Common myeloid progenitor, CD34-positive (primary cell): Measurements from ENCODE around the gene SH3BP4.

Experiments used
- CTCF ChIA-PET: fragments of 350-600 bp; sonication (Branson Sonifier 250); formaldehyde crosslinking; loops from one replicate; lab custom pipeline; 2021; ENCODE audit warnings: antibody characterized with exemption; lab: Charles Lee
- POLR2A ChIA-PET: fragments of 350-600 bp; sonication (Branson Sonifier 250); formaldehyde crosslinking; loops from one replicate; lab custom pipeline; 2021; ENCODE audit warnings: antibody characterized with exemption; lab: Charles Lee
- DNase-seq, 3 donors: peaks; one replicate each; pipeline versions ENCODE4 v3.0.0 to v3.0.0-alpha.2; 2013
- H3K27ac ChIP-seq, 2 experiments: 1 replicate in 1 of 2; 2 replicates in 1 of 2; pipeline ENCODE4 v1.7.0; 2013; ENCODE audit warnings: inconsistent platforms in 2 of 2, low read length in 2 of 2, mild to moderate bottlenecking in 2 of 2, low read depth in 1 of 2, moderate library complexity in 1 of 2; ENCODE audit not compliant: severe bottlenecking in 2 of 2, insufficient read depth in 1 of 2, poor library complexity in 1 of 2
- H3K27me3 ChIP-seq, 5 experiments: replicated peaks in 2 of 5; 1 replicate in 3 of 5; 2 replicates in 2 of 5; pipeline versions ENCODE4 v1.6.1 to v1.7.0; 2013; ENCODE audit warnings: low read length in 4 of 5, mild to moderate bottlenecking in 2 of 5, moderate library complexity in 2 of 5, inconsistent platforms in 1 of 5; ENCODE audit not compliant: insufficient read depth in 5 of 5, control insufficient read depth in 4 of 5
- H3K36me3 ChIP-seq, 4 experiments: 1 replicate in 2 of 4; 2 replicates in 2 of 4; pipeline versions ENCODE4 v1.6.1 to v1.7.0; 2013; ENCODE audit warnings: low read length in 3 of 4, control low read depth in 1 of 4, mild to moderate bottlenecking in 1 of 4; ENCODE audit not compliant: control insufficient read depth in 4 of 4, insufficient read depth in 4 of 4
- H3K4me1 ChIP-seq, 4 experiments: 1 replicate in 3 of 4; 2 replicates in 1 of 4; pipeline versions ENCODE4 v1.6.1 to v1.7.1; 2013; ENCODE audit warnings: low read length in 3 of 4, mild to moderate bottlenecking in 3 of 4, control low read depth in 1 of 4, inconsistent platforms in 1 of 4, moderate library complexity in 1 of 4; ENCODE audit not compliant: control insufficient read depth in 4 of 4, insufficient read depth in 4 of 4; ENCODE audit errors: control extremely low read depth in 1 of 4
- H3K4me3 ChIP-seq, 7 experiments: 1 replicate in 4 of 7; 2 replicates in 3 of 7; pipeline versions ENCODE4 v1.5.1 to v1.7.0; 2013; ENCODE audit warnings: mild to moderate bottlenecking in 7 of 7, low read length in 6 of 7, moderate library complexity in 6 of 7, inconsistent platforms in 2 of 7, low read depth in 2 of 7, control low read depth in 1 of 7; ENCODE audit not compliant: insufficient read depth in 4 of 7, control insufficient read depth in 1 of 7; ENCODE audit errors: extremely low read depth in 1 of 7
- H3K9me3 ChIP-seq, 5 experiments: 1 replicate in 4 of 5; 2 replicates in 1 of 5; pipeline versions ENCODE4 v1.6.1 to v1.7.1; 2013; ENCODE audit warnings: low read length in 4 of 5, mild to moderate bottlenecking in 2 of 5, inconsistent platforms in 1 of 5, low read depth in 1 of 5, moderate library complexity in 1 of 5; ENCODE audit not compliant: control insufficient read depth in 4 of 5, insufficient read depth in 2 of 5; ENCODE audit errors: control extremely low read depth in 1 of 5
- WGBS: methylation state at CpG from one replicate; pipeline ENCODE4 v1.1.5; 2013; ENCODE audit not compliant: insufficient coverage; 5-methylcytosine and 5-hydroxymethylcytosine counted together

The SH3BP4 gene

GRCh38 chr2:235025800-235026536 is 74.2 kb downstream of the SH3BP4 start:
- no peaks in the 10 kb centered on the region for H3K36me3 ChIP-seq
- no peak overlapping the region for H3K4me3 ChIP-seq
- no peaks in the 10 kb centered on the region for H3K9me3 ChIP-seq
- DNase-seq = no peak
- WGBS = 97% methylated on average over 8 of the region's 11 CpGs
- H3K27me3 ChIP-seq = no peaks in the 10 kb centered on the region
- no peak overlapping the region for H3K27ac ChIP-seq
- ChIA-PET POLR2A (no interaction called here), CTCF (interaction anchor here (1.3 kb wide), 1 partner anchor 10 kb away, joined by 4 read pairs; no protein-coding TSS in a partner anchor)
- no peaks in the 10 kb centered on the region for H3K4me1 ChIP-seq

GRCh38 chr2:235026649-235027557 is 75.1 kb downstream of the SH3BP4 start:
- Histone ChIP-seq H3K27me3 (no peaks in the 10 kb centered on the region), H3K9me3 (no peaks in the 10 kb centered on the region), H3K4me3 (no peak overlapping the region), H3K27ac (no peak overlapping the region), H3K4me1 (no peaks in the 10 kb centered on the region), H3K36me3 (no peaks in the 10 kb centered on the region)
- no peak for DNase-seq
- WGBS = 95% methylated on average over 26 of the region's 33 CpGs
- ChIA-PET POLR2A (no interaction called here), CTCF (no interaction called here)

- 94% methylated on average over 21 of the region's 21 CpGs for WGBS
- H3K9me3 ChIP-seq = no peaks in the 10 kb centered on the region
- H3K36me3 ChIP-seq = no peaks in the 10 kb centered on the region
- H3K27ac ChIP-seq = no peak overlapping the region
- no peaks in the 10 kb centered on the region for H3K27me3 ChIP-seq
- ChIA-PET POLR2A (no interaction called here), CTCF (no interaction called here)
- no peaks in the 10 kb centered on the region for H3K4me1 ChIP-seq
- H3K4me3 ChIP-seq = no peak overlapping the region
- DNase-seq = no peak
Observed at GRCh38 chr2:235027558-235028214, 75.9 kb downstream of the SH3BP4 start.

- H3K27ac ChIP-seq = no peak overlapping the region
- 94% methylated on average over 3 of the region's 4 CpGs for WGBS
- H3K4me1 ChIP-seq = no peaks in the 10 kb centered on the region
- ChIA-PET CTCF (interaction anchor here (0.9 kb wide), 1 partner anchor 39 kb away, joined by 3 read pairs; no protein-coding TSS in a partner anchor), POLR2A (no interaction called here)
- H3K9me3 ChIP-seq = no peaks in the 10 kb centered on the region
- no peaks in the 10 kb centered on the region for H3K36me3 ChIP-seq
- no peak overlapping the region for H3K4me3 ChIP-seq
- no peaks in the 10 kb centered on the region for H3K27me3 ChIP-seq
- no peak for DNase-seq
Observed at GRCh38 chr2:235028646-235029045, 76.8 kb downstream of the SH3BP4 start.

- CTCF ChIA-PET = interaction anchor here (0.9 to 1.3 kb wide), 2 partner anchors 14 to 40 kb away, joined by 3 read pairs; no protein-coding TSS in a partner anchor
- Histone ChIP-seq H3K27me3 (no peaks in the 10 kb centered on the region), H3K27ac (no peak overlapping the region), H3K36me3 (no peaks in the 10 kb centered on the region), H3K4me3 (no peak overlapping the region), H3K9me3 (no peaks in the 10 kb centered on the region), H3K4me1 (no peaks in the 10 kb centered on the region)
- POLR2A ChIA-PET = no interaction called here
- WGBS = 93% methylated on average over 7 of the region's 7 CpGs
- no peak for DNase-seq
Observed at GRCh38 chr2:235029054-235029453, 77.2 kb downstream of the SH3BP4 start.

GRCh38 chr2:235030126-235030525 is 78.3 kb downstream of the SH3BP4 start:
- no peak overlapping the region for H3K4me3 ChIP-seq
- no peaks in the 10 kb centered on the region for H3K27me3 ChIP-seq
- DNase-seq = no peak
- WGBS = 98% methylated on average over 8 of the region's 10 CpGs
- no peak overlapping the region for H3K27ac ChIP-seq
- no peaks in the 10 kb centered on the region for H3K9me3 ChIP-seq
- H3K4me1 ChIP-seq = no peaks in the 10 kb centered on the region
- CTCF ChIA-PET = interaction anchor here (1.3 kb wide), 1 partner anchor 13 kb away, joined by 3 read pairs; no protein-coding TSS in a partner anchor
- POLR2A ChIA-PET = no interaction called here
- peaks cover 0 to 3% (median 0%) of the 10 kb centered on the region in 4 experiments for H3K36me3 ChIP-seq
